Right lobe of liver (tissue), 6 donors: ENCODE measurements around the gene SPATA25. TPM values are rescaled to one million over a fixed set of nuclear protein-coding genes. Genes with fewer than 3 reads are reported as not detected.

Source experiments
- ATAC-seq, 4 donors: fragments of 200-7000 bp; cut with Tn5 transposase; one replicate each; pipeline ENCODE4 v1.9.1; 2020; ENCODE audit warnings: mild to moderate bottlenecking in 4 of 4, moderate library complexity in 4 of 4
- DNase-seq, 3 donors: peaks; one replicate each; pipeline ENCODE4 v3.0.0-alpha.2; 2020
- H3K27ac ChIP-seq, 3 donors: fragments of 200-600 bp; one replicate each; pipeline ENCODE4 v1.8.0; 2022
- H3K27me3 ChIP-seq, 2 donors: fragments of 200-600 bp; one replicate each; pipeline ENCODE4 v1.8.0; 2022
- H3K36me3 ChIP-seq, 4 donors: fragments of 200-600 bp; sonication (generic) in 1 of 4; one replicate each; pipeline versions ENCODE4 v1.5.1 to v1.8.0; 2017 to 2022; ENCODE audit warnings: control low read depth in 1 of 4
- H3K4me1 ChIP-seq, 4 donors: fragments of 200-600 bp; sonication (generic) in 1 of 4; one replicate each; pipeline versions ENCODE4 v1.5.1 to v1.8.0; 2017 to 2022; ENCODE audit warnings: control low read depth in 1 of 4
- H3K4me3 ChIP-seq, 3 donors: fragments of 200-600 bp; one replicate each; pipeline ENCODE4 v1.8.0; 2022
- H3K9me3 ChIP-seq, 4 donors: fragments of 200-600 bp; sonication (generic) in 1 of 4; one replicate each; pipeline versions ENCODE4 v1.5.1 to v1.8.0; 2017 to 2022; ENCODE audit warnings: control low read depth in 1 of 4
- POLR2A ChIP-seq: fragments of 450-650 bp; IDR thresholded peaks from one replicate; pipeline ENCODE4 v1.6.1; 2017; ENCODE audit warnings: antibody characterized with exemption, mild to moderate bottlenecking
- WGBS: methylation state at CpG from one replicate; pipeline ENCODE4 v1.1.6; 2018; ENCODE audit warnings: low coverage, low lambda C conversion rate; ENCODE audit not compliant: insufficient coverage; ENCODE audit errors: missing lambda C conversion rate; 5-methylcytosine and 5-hydroxymethylcytosine counted together
- intact Hi-C, 2 donors: fragments of 100-400 bp; cut with DNase I; formaldehyde crosslinking; loops; one replicate each; pipeline versions ENCODE4 v1.11.2 to v1.14.1; 2022
- total RNA-seq, 6 experiments: library from RNA; depleted of rRNA in 2 of 6; stranded (reverse); fragments of >200 nt in 2 of 6; fragmentation: NEBNext Ultra II Directional in 3 of 6; extraction: Animal tissue kit (Norgen Biotek cat#: 25700) in 3 of 6; gene quantifications; one replicate each; pipeline versions ENCODE4 v1.1.0 to v1.2.4, GENCODE V29; 2016 to 2023
- TF ChIP-seq, protein P1 (sequence below), 4 donors: fragments of 200-600 bp in 3 of 4; fragments of 450-650 bp in 1 of 4; IDR thresholded peaks; one replicate each; pipeline versions ENCODE4 v1.5.1 to v1.8.0; 2016 to 2022; ENCODE audit warnings: antibody characterized with exemption in 4 of 4, mild to moderate bottlenecking in 2 of 4
- donor health status: DM: no; HTN: yes; CAD: no.
- donor health status: DM: no; HTN: no; CAD: no.
- donor health status: DM: no; HTN: no; CAD: no.
- donor health status: DM: no; HTN: yes; CAD: no.
- donor health status: DM: no; HTN: yes; CAD: no.

SPATA25 gene
- total RNA-seq, 6 experiments from 2014 or later, result 0.50 to 3.2 (median 2.0) TPM

DNA sequence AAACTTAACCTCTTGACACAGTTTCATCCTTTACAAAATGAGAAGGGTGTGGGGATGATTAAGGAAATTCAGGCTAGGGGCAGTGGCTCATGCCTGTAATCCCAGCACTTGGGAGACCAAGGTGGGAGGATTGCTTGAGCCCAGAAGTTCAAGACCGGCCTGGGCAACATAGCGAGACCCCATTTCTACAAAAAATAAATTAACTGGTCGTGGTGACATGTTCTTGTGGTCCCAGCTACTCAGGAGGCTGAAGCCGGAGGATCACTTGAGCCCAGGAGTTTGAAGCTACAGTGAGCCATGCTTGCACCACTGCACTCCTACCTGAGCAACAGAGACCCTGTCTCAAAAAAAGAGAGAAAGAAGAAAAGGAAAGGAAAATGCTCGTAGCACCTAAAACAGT lies 21.0 kb downstream of the SPATA25 start:
- Histone ChIP-seq H3K9me3 (no peaks in the 10 kb centered on the region), H3K4me3 (no peak overlapping the region), H3K36me3 (no peaks in the 10 kb centered on the region), H3K4me1 (peaks cover 0 to 4% (median 0%) of the 10 kb centered on the region in 4 donors), H3K27me3 (no peaks in the 10 kb centered on the region), H3K27ac (no peak overlapping the region)
- ATAC-seq (no peak), DNase-seq (no peak)
- intact Hi-C loops, result no loop called here
- TF ChIP-seq POLR2A, result no peak
- TF ChIP-seq, protein P1, sequence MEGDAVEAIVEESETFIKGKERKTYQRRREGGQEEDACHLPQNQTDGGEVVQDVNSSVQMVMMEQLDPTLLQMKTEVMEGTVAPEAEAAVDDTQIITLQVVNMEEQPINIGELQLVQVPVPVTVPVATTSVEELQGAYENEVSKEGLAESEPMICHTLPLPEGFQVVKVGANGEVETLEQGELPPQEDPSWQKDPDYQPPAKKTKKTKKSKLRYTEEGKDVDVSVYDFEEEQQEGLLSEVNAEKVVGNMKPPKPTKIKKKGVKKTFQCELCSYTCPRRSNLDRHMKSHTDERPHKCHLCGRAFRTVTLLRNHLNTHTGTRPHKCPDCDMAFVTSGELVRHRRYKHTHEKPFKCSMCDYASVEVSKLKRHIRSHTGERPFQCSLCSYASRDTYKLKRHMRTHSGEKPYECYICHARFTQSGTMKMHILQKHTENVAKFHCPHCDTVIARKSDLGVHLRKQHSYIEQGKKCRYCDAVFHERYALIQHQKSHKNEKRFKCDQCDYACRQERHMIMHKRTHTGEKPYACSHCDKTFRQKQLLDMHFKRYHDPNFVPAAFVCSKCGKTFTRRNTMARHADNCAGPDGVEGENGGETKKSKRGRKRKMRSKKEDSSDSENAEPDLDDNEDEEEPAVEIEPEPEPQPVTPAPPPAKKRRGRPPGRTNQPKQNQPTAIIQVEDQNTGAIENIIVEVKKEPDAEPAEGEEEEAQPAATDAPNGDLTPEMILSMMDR (IDR thresholded peaks at IDR 0.05), result no peak
- WGBS, result 92% methylated on average over 5 of the region's 5 CpGs

DNA sequence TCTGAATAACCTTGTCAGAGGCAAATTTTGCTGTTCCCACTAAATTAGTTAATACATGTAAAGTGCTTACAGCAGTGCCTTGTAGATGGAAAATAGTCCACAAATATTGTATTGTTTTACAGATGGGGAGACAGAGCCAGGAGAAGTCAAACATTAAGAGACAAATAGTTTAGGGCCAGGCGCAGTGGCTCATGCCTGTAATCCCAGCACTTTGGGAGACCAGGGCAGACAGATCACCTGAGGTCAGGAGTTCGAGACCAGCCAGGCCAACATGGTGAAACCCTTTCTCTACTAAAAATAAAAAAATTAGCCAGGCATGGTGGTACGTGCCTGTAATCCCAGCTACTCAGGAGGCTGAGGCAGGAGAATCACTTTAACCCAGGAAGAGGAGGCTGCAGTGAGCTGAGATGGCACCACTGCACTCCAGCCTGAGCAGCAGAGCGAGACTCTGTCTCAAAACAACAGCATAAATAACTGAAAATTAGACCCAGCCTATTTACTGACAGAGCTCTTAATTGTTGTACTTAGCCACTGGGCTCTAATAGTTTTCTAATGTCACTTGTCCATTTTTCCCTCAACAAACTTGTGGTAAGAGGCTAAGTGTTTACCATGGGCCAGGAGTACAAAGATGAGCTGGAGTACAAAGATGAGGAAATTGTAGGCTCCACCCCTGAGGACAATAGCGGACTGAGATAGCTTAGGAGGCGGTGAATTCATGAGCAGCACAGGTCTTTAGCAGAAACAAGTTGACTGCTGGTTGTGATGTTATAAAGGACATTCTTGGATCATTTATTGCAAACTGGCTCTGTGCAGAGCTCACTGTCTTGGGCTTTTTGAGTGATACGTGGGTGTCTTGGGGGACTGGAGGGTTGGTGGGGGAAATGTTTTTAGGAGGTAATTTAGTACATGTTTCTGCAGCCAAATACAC lies 23.6 kb downstream of the SPATA25 start:
- Histone ChIP-seq H3K27me3 (no peaks in the 10 kb centered on the region), H3K27ac (no peak overlapping the region), H3K4me3 (no peak overlapping the region), H3K4me1 (peaks cover 0 to 4% (median 0%) of the 10 kb centered on the region in 4 donors), H3K9me3 (no peaks in the 10 kb centered on the region), H3K36me3 (no peaks in the 10 kb centered on the region)
- no peak for DNase-seq
- ATAC-seq, result peak in 2 of 4 donors; percentile 18 to 43
- TF ChIP-seq POLR2A, result no peak
- TF ChIP-seq, protein P1 (IDR thresholded peaks at IDR 0.05), result no peak
- intact Hi-C loops, result no loop called here
- 84% methylated on average over 6 of the region's 7 CpGs for WGBS

DNA sequence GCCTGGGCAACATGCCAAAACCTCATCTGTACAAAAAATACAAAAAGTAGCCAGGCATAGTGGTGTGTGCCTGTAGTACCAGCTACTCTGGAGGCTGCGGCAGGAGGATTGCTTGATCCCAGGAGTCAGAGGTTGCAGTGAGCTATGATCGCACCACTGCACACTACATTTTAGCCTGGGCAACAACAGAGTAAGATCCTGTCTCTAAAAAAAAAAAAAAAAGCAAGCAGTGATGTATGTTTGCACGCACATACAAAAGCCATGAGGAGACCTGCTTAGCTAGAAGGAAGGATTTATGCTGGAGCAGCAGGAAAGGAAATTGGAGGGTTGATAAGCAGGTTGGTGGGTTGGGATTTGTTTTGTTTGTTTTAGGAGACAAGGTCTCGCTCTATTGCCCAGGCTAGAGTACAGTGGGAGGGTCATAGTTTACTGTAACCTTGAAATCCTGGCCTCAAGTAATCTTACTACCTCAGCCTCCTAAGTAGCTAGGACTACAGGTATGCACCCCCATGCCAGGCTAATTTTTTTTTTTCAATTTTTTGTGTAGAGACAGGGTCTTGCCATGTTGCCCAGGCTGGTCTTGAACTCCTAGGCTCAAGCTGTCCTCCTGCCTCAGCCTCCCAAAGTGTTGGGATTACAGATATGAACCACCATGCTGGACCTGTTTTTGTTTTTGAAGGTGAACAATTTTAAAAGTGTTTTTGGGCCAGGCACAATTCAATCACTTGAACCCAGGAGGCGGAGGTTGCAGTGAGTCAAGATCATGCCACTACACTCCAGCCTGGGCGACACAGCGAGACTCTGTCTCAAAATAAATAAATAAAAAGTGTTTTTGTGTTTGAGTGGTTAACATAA lies 26.0 kb downstream of the SPATA25 start:
- no peak overlapping the region for H3K4me3 ChIP-seq
- no peak overlapping the region for H3K27ac ChIP-seq
- no peaks in the 10 kb centered on the region for H3K36me3 ChIP-seq
- TF ChIP-seq, protein P1 (IDR thresholded peaks at IDR 0.05), result no peak
- TF ChIP-seq POLR2A, result no peak
- DNase-seq (no peak), ATAC-seq (no peak)
- no peaks in the 10 kb centered on the region for H3K9me3 ChIP-seq
- intact Hi-C loops, result no loop called here
- WGBS, result 85% methylated on average over 6 of the region's 7 CpGs
- H3K27me3 ChIP-seq, result no peaks in the 10 kb centered on the region
- H3K4me1 ChIP-seq, result peaks cover 0 to 10% (median 1%) of the 10 kb centered on the region in 4 donors

DNA sequence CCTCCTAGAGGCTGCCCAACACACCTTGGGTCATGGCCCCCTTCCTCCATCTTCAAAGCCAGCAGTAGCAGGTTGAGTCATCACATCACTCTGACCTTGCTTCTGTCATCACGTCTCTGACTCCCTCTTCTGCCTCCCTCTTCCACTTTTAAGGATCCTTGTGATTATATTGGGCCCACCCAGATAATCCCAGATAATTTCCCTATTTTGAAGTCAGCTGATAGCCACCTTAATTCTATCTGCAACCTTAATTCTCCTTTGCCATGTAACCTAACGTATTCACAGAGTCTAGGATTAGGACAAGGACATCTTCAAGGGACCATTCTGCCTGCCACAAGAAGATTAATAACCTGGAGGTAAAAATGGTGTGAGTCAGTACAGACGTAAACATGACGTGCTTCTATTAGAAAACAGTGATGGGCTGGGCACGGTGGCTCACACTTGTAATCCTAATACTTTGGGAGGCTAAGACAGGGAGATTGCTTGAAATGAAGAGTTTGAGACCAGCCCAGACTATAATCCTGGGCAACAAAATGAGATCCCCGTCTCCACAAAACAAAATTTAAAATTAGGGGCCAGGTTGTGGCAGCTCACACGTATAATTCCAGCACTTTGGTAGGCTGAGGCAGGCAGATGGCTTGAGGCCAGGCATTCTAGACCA lies 26.7 kb downstream of the SPATA25 start:
- peaks cover 0 to 17% (median 5%) of the 10 kb centered on the region in 4 donors for H3K4me1 ChIP-seq
- ATAC-seq, result no peak
- no peak overlapping the region for H3K4me3 ChIP-seq
- no peaks in the 10 kb centered on the region for H3K36me3 ChIP-seq
- no peaks in the 10 kb centered on the region for H3K27me3 ChIP-seq
- intact Hi-C loops, result no loop called here
- H3K9me3 ChIP-seq, result no peaks in the 10 kb centered on the region
- TF ChIP-seq, protein P1 (IDR thresholded peaks at IDR 0.05), result no peak
- TF ChIP-seq POLR2A, result no peak
- no peak overlapping the region for H3K27ac ChIP-seq
- no peak for DNase-seq
- 67% methylated on average over 6 of the region's 7 CpGs for WGBS
